WERI-Rb-1 (cell line): Measurements from ENCODE around the gene KDM6A.

Experiments used
- DNase-seq: peaks from one replicate; pipeline ENCODE4 v3.0.0-alpha.2; 2020
- H3K27ac ChIP-seq: fragments of 250-450 bp; sonication (Bioruptor Pico); 2 replicates; pipeline ENCODE4 v1.5.1; 2020; ENCODE audit warnings: mild to moderate bottlenecking, moderate library complexity
- H3K27me3 ChIP-seq: fragments of 250-450 bp; sonication (Bioruptor Pico); 2 replicates; pipeline ENCODE4 v1.5.1; 2021; ENCODE audit warnings: mild to moderate bottlenecking, low read depth, moderate library complexity; ENCODE audit not compliant: insufficient read depth, severe bottlenecking
- H3K36me3 ChIP-seq: fragments of 250-450 bp; sonication (Bioruptor Pico); 2 replicates; pipeline ENCODE4 v1.5.1; 2020; ENCODE audit warnings: mild to moderate bottlenecking, moderate library complexity
- H3K4me3 ChIP-seq: 2 replicates; pipeline ENCODE4 v1.5.1; 2011; ENCODE audit warnings: low read depth, mild to moderate bottlenecking, control low read depth, low read length
- H3K9me3 ChIP-seq: fragments of 250-450 bp; sonication (Bioruptor Pico); 2 replicates; pipeline ENCODE4 v1.5.1; 2021; ENCODE audit warnings: mild to moderate bottlenecking, moderate library complexity; ENCODE audit not compliant: severe bottlenecking
- TF ChIP-seq, protein P1 (sequence below): IDR thresholded peaks from 2 replicates; pipeline ENCODE4 v1.5.1; 2011; ENCODE audit warnings: low read depth, mild to moderate bottlenecking, control low read depth, inconsistent platforms, low read length

Gene KDM6A

DNA sequence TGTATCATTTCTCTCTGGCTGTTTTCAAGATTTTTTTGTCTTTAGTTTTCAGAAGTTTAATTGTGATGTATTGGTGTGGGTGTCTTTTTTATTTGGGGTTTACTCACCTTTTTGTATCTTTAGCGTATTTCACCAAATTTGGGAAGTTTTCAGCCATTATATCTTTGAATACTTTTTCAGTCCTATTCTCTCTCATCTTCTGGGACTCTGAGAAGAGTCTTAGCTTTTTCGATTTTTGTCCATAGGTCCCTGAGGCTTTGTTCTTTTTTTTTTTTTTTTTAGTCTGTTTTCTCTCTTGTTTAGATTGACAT is 23.8 kb downstream of the KDM6A start:
- Histone ChIP-seq H3K27me3 (no peaks in the 10 kb centered on the region), H3K27ac (no peak overlapping the region), H3K36me3 (no peaks in the 10 kb centered on the region; the same call in 1 of the 2 replicates), H3K4me3 (no peak overlapping the region), H3K9me3 (no peaks in the 10 kb centered on the region)
- DNase-seq: no peak
- TF ChIP-seq, protein P1, sequence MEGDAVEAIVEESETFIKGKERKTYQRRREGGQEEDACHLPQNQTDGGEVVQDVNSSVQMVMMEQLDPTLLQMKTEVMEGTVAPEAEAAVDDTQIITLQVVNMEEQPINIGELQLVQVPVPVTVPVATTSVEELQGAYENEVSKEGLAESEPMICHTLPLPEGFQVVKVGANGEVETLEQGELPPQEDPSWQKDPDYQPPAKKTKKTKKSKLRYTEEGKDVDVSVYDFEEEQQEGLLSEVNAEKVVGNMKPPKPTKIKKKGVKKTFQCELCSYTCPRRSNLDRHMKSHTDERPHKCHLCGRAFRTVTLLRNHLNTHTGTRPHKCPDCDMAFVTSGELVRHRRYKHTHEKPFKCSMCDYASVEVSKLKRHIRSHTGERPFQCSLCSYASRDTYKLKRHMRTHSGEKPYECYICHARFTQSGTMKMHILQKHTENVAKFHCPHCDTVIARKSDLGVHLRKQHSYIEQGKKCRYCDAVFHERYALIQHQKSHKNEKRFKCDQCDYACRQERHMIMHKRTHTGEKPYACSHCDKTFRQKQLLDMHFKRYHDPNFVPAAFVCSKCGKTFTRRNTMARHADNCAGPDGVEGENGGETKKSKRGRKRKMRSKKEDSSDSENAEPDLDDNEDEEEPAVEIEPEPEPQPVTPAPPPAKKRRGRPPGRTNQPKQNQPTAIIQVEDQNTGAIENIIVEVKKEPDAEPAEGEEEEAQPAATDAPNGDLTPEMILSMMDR: no peak

DNA sequence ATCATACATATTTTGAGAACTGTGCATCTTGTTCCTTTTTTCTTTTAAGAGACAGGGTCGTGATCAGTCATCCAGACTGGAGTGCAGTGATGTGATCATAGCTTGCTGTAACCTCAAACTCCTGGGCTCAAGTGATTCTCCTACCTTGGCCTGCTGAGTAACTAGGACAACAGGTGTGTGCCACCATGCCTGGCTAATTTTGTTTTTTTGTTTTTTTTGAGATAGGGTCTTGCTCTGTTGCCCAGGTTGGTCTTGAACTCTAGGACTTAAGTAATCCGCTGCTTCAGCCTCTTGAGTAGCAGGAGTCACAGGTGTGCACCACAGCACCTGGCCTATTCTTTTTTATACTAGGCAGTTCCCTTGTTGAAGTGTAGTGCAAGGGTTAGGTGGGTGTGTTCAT is 24.6 kb downstream of the KDM6A start:
- Histone ChIP-seq H3K36me3 (no peaks in the 10 kb centered on the region; the same call in 1 of the 2 replicates), H3K4me3 (no peak overlapping the region), H3K27me3 (no peaks in the 10 kb centered on the region), H3K9me3 (no peaks in the 10 kb centered on the region), H3K27ac (no peak overlapping the region)
- DNase-seq: no peak
- TF ChIP-seq, protein P1: no peak

DNA sequence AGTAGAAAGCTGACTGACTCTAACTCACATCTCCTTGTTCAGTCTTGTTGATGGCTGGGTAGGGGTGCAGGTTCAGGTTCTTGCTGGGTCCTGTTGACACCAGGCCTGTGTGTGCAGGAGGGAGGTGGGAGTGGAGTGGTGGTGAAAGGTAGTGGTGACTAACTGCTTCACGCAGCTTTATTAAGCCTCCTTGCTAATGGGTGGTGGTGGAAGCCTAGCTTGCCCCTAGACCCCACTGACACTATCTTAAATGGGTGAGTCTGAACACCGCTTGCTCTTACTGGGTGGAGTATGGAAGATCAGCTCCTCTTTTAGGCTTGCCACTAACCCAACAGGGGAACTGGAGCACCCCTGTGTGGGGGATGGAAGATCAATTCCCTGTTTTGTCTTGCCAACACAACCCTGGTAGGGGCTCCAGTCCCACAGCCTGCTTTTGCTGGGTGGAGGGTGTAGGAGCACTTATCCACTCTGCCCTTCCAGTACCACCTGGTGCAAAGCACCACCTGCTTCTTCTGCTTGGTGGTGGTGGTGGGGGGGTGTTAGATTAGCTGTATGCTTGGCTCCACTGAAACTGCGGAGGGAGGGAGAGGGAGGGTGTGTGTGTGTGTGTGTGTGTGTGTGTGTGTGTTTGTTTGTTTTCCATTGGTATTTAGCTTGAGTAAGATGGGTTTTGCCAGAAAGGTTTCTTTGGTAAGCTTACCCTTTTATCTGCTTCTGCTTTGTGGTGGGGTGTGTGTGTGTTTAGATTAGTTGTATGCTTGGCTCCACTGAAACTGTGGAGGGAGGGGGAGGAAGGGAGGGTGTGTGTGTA is 25.6 kb downstream of the KDM6A start:
- Histone ChIP-seq H3K36me3 (no peaks in the 10 kb centered on the region; the same call in 1 of the 2 replicates), H3K9me3 (no peaks in the 10 kb centered on the region), H3K27ac (no peak overlapping the region), H3K27me3 (no peaks in the 10 kb centered on the region), H3K4me3 (no peak overlapping the region)
- TF ChIP-seq, protein P1: no peak
- peak; percentile 14 for DNase-seq

DNA sequence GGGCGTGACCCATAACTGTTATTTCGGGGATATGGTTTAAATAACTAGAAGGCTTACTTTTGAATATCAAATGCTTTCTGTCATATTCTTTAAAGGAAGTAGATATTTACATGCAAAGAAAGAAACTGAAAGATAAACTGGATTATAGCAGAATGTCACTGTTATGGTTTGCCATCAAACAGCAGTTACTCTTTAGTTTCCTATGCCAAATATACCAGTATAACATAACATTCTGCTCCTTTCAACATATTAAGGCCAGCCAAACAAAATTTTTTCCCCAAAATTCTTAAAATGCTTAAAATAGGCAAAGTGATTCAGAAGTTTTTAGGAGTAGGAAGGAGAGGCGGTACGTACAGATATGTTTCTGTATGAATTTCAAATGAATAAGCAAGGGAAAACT is 27.0 kb downstream of the KDM6A start:
- H3K27me3 ChIP-seq: no peaks in the 10 kb centered on the region
- H3K4me3 ChIP-seq: no peak overlapping the region
- no peak overlapping the region for H3K27ac ChIP-seq
- H3K9me3 ChIP-seq: no peaks in the 10 kb centered on the region
- DNase-seq: no peak
- no peaks in the 10 kb centered on the region; the same call in 1 of the 2 replicates for H3K36me3 ChIP-seq
- TF ChIP-seq, protein P1: no peak

DNA sequence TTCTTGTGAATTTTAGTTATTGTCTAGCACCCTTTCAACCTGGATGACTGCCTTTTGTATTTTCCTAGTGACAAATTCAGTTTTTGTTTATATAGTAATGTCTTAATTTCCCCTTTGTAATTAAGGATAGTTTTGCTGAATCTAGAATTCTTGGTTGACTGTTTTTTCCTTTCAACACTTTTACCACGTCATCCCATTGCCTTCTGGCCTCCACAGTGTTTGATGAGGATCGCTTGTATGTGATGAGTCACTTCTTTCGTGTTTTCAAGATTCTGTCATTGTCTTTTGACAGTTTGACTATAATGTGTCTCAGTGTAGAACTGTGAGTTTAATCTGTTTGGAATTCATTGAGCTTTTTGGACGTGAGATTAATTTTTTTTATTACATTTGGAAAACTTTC is 30.1 kb downstream of the KDM6A start:
- no peak overlapping the region for H3K27ac ChIP-seq
- H3K4me3 ChIP-seq: no peak overlapping the region
- TF ChIP-seq, protein P1: no peak
- H3K9me3 ChIP-seq: no peaks in the 10 kb centered on the region
- H3K36me3 ChIP-seq: no peaks in the 10 kb centered on the region; the same call in 1 of the 2 replicates
- no peak for DNase-seq
- no peaks in the 10 kb centered on the region for H3K27me3 ChIP-seq
